Central memory CD4-positive, alpha-beta T cell (primary cell): ENCODE data around the gene FRG2.
"Not testable (repeated sequence)": the region's sequence is repeated elsewhere in the genome, so short reads cannot be mapped to it uniquely, and the experiment has no call there.

Experiments
- DNase-seq: peaks from one replicate; pipeline ENCODE4 v3.0.0; 2022
- total RNA-seq, 3 experiments: gene quantifications; one replicate each; lab custom pipeline; 2026; lab: John Stamatoyannopoulos, UW

FRG2 gene
- total RNA-seq = 0 to 0.07 (median 0) reads per million in 3 experiments

DNA sequence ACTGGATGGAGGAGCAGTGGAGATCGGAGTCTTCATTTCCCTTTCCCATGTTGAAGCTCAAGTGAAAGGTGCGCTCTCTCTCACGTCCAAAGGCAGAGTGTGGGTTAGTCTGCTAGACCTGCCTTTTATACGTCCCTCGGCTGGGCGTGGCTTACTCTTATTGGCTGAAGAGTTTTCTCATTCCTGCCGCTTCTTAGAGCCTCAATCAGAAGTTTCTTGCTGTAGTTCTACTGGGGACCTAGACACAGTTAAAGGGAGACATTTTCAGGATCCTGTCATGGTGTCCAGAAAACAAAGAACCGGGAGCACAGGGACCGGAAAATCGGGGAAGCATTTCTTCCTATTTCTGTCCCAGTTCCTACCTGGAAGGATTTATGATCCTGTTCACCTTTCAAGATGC lies at the start of gene FRG2:
Gene FRG2 (minus strand): TSS at position 101 of the 400 bp plus-strand sequence. CDS start 52 bp downstream, at position 49.
- DNase-seq = not testable (repeated sequence)

DNA sequence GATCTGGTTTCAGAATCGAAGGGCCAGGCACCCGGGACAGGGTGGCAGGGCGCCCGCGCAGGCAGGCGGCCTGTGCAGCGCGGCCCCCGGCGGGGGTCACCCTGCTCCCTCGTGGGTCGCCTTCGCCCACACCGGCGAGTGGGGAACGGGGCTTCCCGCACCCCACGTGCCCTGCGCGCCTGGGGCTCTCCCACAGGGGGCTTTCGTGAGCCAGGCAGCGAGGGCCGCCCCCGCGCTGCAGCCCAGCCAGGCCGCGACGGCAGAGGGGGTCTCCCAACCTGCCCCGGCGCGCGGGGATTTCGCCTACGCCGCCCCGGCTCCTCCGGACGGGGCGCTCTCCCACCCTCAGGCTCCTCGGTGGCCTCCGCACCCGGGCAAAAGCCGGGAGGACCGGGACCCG lies 41.3 kb upstream of the FRG2 start:
- not testable (repeated sequence) for DNase-seq

DNA sequence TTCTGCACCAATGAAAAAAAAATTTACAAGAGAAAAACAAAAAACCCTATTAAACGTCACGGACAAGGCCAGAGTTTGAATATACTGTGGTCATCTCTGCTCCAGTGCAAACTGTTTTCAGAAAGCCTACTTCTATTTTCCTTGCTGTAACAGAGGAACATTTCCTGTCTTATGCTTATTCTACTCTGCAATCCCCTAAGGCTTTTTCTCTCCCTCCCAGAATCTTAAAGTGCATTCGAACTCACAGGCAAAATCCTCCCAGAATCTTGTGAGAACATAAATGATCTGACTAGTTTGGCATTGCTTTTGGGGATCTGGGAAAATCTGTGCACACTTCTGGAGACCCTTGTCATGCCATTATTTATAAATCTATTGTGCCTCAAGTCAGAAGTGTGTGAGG lies 37.7 kb upstream of the FRG2 start:
- not testable (repeated sequence) for DNase-seq

DNA sequence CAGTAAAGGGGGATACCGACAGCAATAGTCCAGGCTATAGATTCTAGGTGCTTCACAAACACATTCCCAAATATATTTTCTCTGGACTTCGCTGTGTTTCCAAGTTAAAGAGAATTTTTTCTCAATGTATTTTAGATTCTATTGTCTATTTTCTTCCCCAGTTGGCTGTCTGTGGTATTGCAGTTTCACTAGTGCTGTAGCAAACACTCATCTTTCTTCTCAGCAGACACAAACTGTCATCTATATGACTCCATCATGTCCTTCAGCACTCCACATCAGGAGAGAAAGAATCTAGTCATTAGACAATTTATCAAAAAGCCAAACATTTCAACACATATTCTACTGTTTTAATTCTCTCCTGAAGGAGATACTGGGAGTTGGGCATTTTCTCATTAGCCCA lies 37.3 kb upstream of the FRG2 start, which contains the start of gene DBET:
Gene DBET (plus strand): TSS at position 161 of the 400 bp plus-strand sequence.
- not testable (repeated sequence) for DNase-seq

DNA sequence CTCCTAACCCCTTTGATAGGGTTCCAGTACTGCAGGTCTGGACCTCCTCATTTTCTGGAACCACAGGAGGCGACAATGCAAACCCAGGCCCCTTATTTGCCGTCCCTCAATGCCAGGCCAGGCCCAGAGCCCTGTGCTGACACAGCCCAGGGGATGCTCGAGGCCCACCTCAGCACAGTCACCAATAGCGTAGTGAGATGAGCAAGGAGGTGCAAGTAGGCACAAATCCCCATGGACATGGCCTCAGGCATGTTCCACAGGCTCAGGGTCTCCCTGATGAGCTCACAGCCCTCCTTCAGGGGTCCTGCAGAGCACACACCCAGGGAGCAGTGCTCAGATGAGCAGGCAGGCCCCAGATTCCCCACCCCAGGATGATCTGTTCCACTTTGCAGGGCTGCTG lies 31.9 kb upstream of the FRG2 start:
- DNase-seq = not testable (repeated sequence)

DNA sequence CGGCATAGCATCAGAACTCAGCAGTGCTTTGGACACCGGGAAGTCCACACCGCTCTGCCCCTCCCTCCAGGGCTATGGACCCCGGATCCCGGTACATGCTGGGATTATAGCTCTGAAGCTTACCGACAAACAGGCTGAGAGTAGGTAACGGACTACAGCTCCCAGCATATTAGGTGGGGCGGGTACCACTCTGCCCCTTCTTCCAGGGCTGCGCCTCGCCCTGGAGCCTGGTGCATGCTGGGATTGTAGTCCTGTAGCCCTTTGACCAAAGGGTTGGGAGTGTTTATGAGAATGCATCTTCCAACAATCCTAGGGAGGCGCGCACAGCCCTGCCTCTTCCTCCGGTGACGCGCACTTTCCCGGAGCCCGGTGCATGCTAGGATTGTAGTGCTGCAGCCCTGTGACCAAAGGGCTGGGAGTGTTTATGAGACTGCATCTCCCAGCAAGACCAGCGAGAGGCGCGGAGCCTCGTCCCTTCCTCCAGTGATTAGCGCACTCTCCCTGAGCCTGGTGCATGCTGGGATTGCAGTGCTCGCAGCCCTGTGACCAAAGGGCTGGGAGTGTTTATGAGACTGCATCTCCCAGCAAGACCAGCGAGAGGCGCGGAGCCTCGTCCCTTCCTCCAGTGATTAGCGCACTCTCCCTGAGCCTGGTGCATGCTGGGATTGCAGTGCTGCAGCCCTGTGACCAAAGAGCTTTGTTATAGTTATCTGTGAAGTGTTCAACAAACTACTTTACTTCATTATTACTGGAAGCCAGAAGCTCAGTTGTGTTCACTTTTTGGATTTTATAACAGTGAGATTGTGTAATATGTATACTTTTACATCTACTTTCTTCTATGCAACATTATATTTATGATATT lies 22.6 kb upstream of the FRG2 start:
- DNase-seq = not testable (repeated sequence)

DNA sequence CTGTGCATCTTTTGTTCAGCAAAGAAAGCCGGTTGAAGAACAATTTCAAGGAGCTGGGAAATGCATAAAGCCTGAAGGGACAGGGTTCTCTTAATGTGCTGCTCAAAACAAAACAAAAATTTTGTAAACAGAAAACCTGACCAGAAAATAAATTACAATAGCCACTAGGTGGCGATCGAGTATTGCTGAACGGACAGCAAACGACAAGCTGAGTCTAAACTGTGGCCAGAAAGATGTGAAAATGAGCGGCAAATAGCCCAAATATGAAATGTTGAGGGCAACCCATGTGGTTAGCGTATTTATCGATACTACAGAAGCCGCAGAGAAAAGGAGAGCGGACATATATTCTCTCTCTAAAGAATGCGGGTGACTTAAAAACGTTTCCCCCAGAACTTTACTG lies 20.6 kb upstream of the FRG2 start:
- DNase-seq = not testable (repeated sequence)

DNA sequence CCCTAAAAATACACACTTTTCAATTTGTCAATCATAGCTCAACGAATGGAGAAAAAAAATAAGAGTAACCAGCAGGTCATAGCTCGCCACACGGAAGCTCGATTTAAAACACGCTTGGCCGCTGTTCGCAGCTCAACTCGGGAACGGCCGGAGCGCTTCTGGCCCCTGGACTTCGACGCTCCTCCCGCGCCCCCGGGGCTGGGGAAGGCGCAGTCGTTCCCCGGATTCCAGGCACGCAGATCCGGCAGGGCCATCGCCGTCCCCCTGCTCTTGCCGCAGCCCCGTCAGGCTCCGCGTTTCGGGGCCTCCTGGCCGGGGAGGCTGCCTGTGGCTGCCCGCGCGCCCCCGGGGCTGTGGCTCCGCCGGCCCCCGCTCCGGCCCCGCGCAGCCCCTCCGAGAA lies 13.8 kb upstream of the FRG2 start:
- not testable (repeated sequence) for DNase-seq

DNA sequence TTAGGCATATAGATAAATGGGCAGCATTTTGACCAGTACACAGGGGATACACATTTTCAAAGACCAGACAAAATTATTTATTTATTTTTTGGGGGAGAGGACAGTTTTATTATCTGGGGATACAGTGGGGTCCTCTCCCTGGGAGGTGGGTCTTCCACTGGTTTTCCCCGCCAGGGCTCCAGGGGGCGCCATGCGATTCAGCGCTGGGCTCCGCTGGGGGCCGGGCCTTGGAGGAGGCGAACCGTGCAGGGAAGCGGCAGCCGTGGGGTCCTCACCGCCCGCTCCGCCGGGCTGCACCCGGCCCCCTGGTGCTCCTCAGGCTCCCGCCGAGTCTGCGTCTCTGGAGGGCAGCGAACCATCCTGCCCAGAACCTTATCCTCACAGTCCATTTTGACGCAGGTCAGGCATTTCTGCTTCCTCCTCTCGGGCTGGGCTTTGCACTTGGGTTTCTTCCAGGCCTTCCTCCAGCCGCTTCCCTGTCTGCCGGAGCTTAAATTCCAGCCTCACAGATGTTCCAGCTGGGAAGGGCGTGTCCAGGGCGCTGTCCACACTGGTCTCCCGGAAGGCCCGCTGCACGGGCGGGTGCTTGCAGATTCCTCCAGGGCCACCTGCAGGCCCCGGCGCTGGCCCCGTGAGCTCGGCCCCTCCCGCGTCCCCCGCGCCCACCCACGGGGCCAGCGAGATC lies 10.8 kb upstream of the FRG2 start:
- not testable (repeated sequence) for DNase-seq

DNA sequence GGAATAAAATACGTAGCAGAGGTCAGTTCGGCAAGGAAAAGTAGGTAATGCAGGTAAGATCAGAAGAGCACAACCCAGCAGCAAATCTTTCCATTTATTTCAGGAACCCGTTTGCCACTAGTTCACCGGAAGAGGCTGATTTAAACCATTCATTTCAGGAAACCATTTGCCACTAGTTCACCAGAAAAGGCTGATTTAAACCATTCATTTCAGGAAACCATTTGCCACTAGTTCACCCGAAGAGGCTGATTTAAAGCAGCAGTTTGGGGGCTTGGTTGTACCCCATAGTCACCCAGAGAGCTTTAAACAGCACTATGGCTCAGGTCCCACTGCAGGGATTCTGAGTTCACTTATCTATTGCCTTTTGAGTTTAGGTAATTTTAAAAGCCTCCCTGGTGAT lies 4.2 kb upstream of the FRG2 start:
- DNase-seq = not testable (repeated sequence)

DNA sequence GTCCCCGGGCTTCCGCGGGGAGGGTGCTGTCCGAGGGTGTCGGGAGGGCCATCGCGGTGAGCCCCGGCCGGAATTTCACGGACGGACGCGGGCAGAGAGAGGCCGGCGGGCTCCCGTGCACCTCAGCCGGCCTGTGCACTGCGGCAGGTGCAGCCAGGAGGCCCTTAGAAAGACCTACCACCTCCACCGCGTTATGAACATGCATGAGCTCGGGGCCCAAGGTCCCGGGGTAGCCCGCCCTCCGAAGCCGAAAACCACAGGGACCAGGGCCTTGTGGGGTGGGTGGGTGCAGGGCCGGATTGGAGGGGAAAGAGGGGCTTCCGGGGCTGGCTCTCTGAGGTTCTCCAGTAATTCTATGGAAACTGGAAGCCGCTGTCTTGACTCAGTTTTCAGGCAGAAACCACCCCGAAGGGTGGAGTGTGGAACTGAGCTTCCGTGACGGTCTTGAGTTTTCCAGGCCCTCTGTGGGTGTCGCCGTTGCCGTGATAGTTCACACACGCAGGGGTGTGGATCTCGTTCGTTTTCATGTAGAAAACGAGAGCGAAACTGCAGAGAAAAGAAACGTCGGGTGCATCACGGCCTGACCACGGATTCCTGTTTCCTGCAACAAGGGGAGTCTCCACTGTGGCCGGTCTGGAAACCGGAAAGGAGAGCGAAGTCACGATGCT lies 4.3 kb downstream of the FRG2 start:
- not testable (repeated sequence) for DNase-seq

DNA sequence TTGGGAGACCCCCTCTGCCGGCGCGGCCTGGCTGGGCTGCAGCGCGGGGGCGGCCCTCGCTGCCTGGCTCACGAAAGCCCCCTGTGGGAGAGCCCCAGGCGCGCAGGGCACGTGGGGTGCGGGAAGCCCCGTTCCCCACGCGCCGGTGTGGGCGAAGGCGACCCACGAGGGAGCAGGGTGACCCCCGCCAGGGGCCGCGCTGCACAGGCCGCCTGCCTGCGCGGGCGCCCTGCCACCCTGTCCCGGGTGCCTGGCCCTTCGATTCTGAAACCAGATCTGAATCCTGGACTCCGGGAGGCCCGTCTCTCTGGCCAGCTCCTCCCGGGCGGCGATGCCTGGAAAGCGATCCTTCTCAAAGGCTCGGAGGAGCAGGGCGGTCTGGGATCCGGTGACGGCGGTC lies 5.1 kb downstream of the FRG2 start:
- not testable (repeated sequence) for DNase-seq

DNA sequence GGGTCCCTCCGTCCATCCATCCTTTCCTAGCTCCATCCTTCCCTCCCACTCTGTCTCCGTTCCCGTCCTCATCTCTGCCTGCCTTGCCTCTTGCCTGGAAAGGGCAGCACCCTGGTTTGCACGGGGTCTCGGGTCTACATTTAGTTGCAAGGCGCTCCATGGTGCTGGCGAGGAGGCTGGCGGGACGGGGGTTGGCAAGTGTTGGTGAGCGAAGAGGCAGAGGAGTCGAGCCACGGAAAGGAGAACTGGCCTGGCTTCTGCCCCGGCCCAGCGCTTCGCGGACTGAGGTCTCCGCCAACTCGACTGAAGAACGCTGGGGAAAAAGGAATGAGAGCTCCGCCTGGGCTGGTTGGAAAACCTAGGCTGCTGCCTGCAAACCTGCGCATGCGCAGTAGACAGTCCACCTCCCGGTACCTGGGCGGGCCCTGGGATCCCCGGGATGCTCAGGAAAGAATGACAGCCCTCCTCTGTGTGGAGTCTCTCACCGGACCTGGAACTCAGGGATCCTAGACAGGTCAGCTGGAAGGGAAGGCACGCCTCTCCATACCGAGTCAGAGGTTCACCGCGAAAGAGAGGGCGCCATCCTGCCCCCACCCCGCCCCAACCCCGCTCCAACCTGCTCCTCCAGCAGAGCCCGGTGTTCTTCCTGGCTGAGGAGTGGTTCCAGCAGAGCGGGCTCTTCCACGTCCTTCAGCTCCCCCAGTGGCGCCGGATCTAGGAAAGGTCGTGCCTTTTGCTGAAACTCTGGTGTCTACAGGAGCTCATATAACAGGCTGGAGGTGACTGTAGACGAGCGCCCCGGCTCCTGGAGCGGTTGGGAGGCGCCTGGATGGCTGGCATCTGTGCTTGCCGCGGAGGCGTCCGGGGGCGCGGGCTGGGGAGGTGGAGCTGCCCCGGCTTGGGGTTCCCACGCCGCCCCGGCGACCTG lies 6.0 kb downstream of the FRG2 start:
- DNase-seq = peak; percentile 25

DNA sequence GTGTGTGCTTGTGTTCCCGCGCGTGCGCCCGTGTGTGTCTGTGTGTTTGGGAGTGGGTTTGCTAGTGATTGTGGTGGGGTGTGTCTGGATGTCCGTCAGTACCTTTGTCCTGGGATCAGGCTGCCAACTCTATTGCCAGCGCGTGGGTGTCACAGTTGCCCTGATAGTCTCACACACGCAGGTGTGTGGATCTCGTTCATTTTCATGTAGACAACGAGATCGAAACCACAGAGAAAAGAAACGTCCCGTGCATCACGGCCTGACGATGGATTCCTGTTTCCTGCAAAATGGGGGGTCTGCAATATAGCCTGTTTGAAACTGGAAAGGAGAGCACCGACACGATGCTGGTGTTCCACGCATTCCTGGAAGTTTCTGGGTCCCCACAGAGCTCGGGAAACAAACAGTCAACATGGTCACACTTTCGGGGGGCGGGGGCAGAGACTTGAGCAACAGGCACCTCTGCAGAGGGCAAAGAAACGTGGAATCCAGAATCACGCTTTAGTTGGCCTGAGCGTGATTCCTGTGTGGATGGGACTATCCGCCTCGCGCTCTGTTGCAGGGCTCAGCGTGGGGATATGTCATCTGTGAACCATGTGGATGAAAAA lies 7.1 kb downstream of the FRG2 start:
- DNase-seq = not testable (repeated sequence)

DNA sequence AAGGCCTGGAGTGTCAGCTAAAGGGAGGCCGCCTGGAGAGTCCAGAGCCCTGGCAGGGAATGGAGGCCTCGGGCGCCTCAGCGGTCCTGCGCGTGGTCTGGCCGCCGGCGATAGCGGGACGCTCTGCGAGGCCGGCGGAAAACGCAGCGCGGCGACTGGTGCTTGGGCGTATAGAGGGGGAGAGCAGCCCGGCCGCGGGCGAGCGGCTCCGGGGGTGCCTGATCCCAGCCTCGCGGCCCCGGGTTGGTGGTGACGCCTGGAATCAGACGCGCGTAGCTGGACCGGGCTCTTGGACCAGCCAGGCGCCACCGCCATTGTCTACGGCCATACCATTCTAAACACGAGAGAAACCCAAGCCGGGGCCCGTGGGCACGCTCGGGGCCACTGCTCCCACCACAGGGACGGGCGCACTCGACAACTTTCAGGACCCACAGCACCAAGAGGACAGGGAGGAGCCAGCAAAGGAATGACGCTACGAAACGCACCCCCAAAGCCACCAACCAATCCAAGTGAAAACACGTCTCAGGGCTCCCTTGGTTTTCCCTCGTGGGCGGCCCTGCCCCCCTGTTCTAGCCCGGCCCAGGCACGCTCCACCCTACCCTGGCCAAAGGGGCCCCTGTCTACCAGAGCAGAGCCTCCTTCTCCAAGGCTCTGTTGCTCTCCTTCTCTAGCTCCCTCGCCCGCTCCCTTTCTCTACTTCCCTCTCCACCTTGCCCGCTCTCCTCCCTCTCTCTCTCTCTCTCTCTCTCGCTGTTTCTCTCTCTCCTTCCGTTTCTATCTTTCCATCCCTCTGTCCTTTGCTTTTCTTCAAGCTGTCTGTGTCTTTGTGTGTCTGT lies 7.8 kb downstream of the FRG2 start:
- DNase-seq = no peak

DNA sequence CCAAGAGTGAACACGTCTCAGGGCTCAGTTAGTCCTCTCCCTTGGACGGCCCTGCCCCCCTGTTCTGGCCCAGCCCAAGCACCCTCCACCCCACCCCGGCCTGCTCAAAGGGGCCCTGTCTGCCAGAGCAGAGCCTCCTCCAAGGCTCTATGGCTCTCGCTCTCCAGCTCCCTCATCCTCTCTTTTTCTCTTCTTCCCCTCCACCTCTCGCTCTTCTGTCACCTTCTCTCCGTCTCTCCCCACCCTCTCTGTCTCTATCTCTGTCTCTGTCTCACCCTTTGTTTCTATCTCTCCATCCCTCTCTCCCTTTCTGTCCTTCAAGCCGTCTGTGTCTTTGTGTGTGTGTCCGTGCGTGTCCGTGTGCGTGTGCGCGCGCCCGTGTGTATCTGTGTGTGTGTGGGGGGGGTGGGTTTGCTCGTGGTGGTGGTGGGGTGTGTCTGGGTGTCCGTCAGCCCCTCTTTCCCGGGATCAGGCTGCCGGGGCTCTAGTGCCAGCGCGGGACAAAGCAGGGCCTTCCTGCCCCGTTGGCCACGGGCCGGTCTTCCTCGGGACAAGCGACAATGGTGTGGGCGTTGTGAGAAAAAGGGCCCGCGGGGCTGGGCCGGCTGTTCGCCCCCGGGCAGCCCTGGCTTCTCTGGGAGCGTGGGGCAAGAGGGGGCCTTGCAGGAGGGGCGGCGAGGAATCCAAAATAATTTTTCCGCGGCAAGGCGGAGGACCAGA lies 8.7 kb downstream of the FRG2 start:
- DNase-seq = no peak

DNA sequence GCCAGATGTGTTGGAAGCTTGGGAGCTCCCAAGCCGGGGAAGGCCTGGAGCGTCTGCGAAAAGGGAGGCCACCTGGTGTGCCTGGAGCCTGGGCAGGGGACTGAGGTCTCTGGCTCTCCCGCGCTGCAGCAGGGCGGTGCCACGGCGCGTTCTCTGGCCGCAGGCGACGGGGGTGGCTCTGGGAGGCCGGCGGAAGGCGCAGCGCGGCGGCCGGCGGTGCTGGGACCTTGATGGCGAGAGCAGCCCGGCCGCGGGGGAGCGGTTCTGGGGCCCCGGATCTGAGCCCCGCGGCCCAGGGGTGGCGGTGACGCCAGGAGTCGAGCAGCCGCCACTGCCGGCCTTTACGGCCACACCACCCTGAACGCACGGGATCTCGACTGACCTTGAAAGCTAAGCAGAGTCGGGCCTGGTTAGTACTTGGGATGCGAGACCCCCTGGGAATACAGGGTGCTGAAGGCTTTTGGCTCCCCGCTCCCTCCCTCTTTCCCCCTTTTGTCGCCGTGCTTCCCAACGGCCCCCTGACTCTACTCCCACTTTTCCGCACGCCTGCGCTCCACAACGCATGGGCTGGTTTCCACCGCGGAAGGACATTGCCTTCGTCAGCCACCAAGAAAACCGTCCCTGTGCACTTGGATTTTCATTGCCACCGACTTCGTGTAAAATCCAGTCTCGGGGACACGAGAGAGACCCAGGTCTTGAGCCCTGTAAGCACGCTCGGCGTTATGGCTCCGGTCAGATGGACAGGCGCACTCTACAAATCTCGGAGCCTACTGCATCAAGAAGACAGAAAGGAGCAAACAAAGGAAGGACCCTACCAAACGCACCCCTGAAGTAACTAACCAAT lies 9.5 kb downstream of the FRG2 start:
- no peak for DNase-seq

DNA sequence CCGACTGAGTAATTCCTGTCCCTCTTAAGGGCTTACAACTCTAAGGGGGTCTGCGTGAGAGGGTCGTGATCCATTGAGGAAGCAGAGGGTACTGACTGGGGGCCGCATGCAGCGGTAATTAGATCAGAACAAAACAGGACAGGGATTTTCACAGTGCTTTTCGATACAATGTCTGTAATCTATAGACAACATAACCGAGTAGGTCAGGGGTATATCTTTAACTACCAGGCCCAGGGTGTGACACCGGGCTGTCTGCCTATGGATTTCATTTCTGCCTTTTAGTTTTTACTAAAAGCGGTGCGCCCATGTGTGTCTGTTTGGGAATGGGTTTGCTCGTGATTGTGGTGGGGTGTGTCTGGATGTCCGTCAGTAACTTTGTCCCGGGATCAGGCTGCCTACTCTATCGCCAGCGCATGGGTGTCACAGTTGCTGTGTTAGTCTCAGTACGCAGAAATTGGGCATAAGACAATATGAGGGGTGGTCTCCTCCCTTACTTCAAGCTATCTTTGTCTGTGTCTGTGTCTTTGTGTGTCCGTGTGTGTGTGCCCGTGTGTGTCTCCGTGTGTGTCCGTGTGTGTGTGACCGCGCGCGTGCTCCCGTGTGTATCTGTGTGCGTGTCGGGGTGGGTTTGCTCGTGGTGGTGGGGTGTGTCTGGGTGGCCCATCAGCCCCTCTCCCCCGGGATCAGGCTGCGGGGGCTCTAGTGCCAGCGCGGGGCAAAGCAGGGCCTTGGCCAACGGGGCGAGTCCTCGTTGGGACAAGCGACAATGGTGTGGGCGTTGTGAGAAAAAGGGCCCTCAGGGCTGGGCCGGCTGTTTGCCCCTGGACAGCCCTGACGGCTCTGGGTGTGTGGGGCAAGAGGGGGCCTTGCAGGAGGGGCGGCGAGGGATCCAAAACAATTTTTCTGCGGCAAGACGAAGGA lies 10.4 kb downstream of the FRG2 start:
- DNase-seq = no peak
